GM13976 (cell line): ENCODE results near the gene ZYG11B.

Experiments
- DNase-seq: peaks from one replicate; pipeline ENCODE4 v3.0.0; 2012; ENCODE audit warnings: low spot score
- CTCF ChIP-seq: IDR thresholded peaks from 2 replicates; pipeline ENCODE4 v1.5.1; 2012; ENCODE audit warnings: borderline replicate concordance, mild to moderate bottlenecking; ENCODE audit not compliant: insufficient read depth; ENCODE audit errors: extremely low read depth, missing control alignments, control extremely low read depth
- in situ Hi-C: fragments of 300-500 bp; cut with MboI; formaldehyde crosslinking; loops from one replicate; pipeline ENCODE4 v1.12.0; 2022; ENCODE audit warnings: low sequenced_read_pairs, mixed read lengths, inconsistent platforms; ENCODE audit not compliant: unreplicated experiment

Gene ZYG11B

GRCh38 chr1:52751589-52752483 is 25.6 kb downstream of the ZYG11B start:
- in situ Hi-C loops = no loop called here
- DNase-seq = no peak
- TF ChIP-seq CTCF = no peak

GRCh38 chr1:52752484-52752826 is 26.2 kb downstream of the ZYG11B start:
- TF ChIP-seq CTCF = no peak
- no peak for DNase-seq
- in situ Hi-C loops = no loop called here

GRCh38 chr1:52753169-52753568 is 26.9 kb downstream of the ZYG11B start:
- in situ Hi-C loops = no loop called here
- DNase-seq = no peak
- no peak for TF ChIP-seq CTCF

GRCh38 chr1:52756020-52756419 is 29.8 kb downstream of the ZYG11B start:
- no peak for DNase-seq
- no peak for TF ChIP-seq CTCF
- in situ Hi-C loops = no loop called here

GRCh38 chr1:52759908-52760307 is 33.7 kb downstream of the ZYG11B start:
- TF ChIP-seq CTCF = no peak
- no peak for DNase-seq
- in situ Hi-C loops = no loop called here

GRCh38 chr1:52767596-52768280 is 41.5 kb downstream of the ZYG11B start:
- in situ Hi-C loops = no loop called here
- no peak for TF ChIP-seq CTCF
- no peak for DNase-seq
